ENCODE results near the gene COX6B2. TPM values are rescaled to one million over a fixed set of nuclear protein-coding genes. Genes with fewer than 3 reads are reported as not detected.

COX6B2 gene
- total RNA-seq, 1 donor: 0.27 TPM

Other genes starting within 250 kb of the COX6B2 start
- gene PPP1R12C, start 237.1 kb downstream of the COX6B2 start, total RNA-seq: 43.4 TPM
- not detected for gene TNNT1, start 205.5 kb downstream of the COX6B2 start, total RNA-seq
- not detected for gene TNNI3, start 197.0 kb downstream of the COX6B2 start, total RNA-seq
- 1.3 TPM for gene DNAAF3, start 188.1 kb downstream of the COX6B2 start, total RNA-seq
- 0.54 TPM for gene SYT5, start 174.4 kb downstream of the COX6B2 start, total RNA-seq
- under 0.01 TPM for gene PTPRH, start 145.2 kb downstream of the COX6B2 start, total RNA-seq
- 12.4 TPM for gene TMEM86B, start 126.0 kb downstream of the COX6B2 start, total RNA-seq
- gene PPP6R1, start 95.7 kb downstream of the COX6B2 start, total RNA-seq: 307 TPM
- 50.4 TPM for gene HSPBP1, start 74.6 kb downstream of the COX6B2 start, total RNA-seq
- gene BRSK1, start 70.7 kb downstream of the COX6B2 start, total RNA-seq: 3.5 TPM
- gene TMEM150B, start 29.4 kb downstream of the COX6B2 start, total RNA-seq: 5.4 TPM
- gene KMT5C, start 14.8 kb downstream of the COX6B2 start, total RNA-seq: 22.4 TPM
- not detected for gene GARIN5B, start 8.5 kb upstream of the COX6B2 start, total RNA-seq
- 0.27 TPM for gene IL11, start 15.7 kb upstream of the COX6B2 start, total RNA-seq
- not detected for gene TMEM190, start 22.1 kb upstream of the COX6B2 start, total RNA-seq
- gene TMEM238, start 29.6 kb upstream of the COX6B2 start, total RNA-seq: 2.7 TPM
- gene RPL28, start 31.2 kb upstream of the COX6B2 start, total RNA-seq: 2,604 TPM
- 26.7 TPM for gene UBE2S, start 53.1 kb upstream of the COX6B2 start, total RNA-seq
- gene SHISA7, start 88.6 kb upstream of the COX6B2 start, total RNA-seq: under 0.01 TPM
- gene ISOC2, start 106.9 kb upstream of the COX6B2 start, total RNA-seq: 63.3 TPM
- not detected for gene C19orf85, start 110.0 kb upstream of the COX6B2 start, total RNA-seq
- gene ZNF628, start 121.9 kb upstream of the COX6B2 start, total RNA-seq: 8.3 TPM
- gene NAT14, start 130.5 kb upstream of the COX6B2 start, total RNA-seq: 12.7 TPM
- gene SSC5D, start 133.7 kb upstream of the COX6B2 start, total RNA-seq: 0.27 TPM
- under 0.01 TPM for gene SBK2, start 182.4 kb upstream of the COX6B2 start, total RNA-seq
- gene SBK3, start 190.8 kb upstream of the COX6B2 start, total RNA-seq: 0.54 TPM
- 7.0 TPM for gene ZNF579, start 226.1 kb upstream of the COX6B2 start, total RNA-seq
- gene FIZ1, start 244.8 kb upstream of the COX6B2 start, total RNA-seq: 8.6 TPM
- gene ZNF524, start 245.6 kb upstream of the COX6B2 start, total RNA-seq: 21.3 TPM